ENCODE data around the gene WIPI1.
"Not testable (repeated sequence)": the region's sequence is repeated elsewhere in the genome, so short reads cannot be mapped to it uniquely, and the experiment has no call there.

Gene WIPI1

GRCh38 chr17:68385490-68386215 is 71.6 kb downstream of the WIPI1 start:
- Mint-ChIP-seq H3K9me3 (no peaks in the 10 kb centered on the region), H3K4me3 (no peak overlapping the region), H3K36me3 (ENCODE audit: low read depth) (no peaks in the 10 kb centered on the region), H3K27me3 (ENCODE audit: low read depth) (no peaks in the 10 kb centered on the region), H3K4me1 (ENCODE audit: low read depth) (peaks cover 22% of the 10 kb centered on the region), H3K27ac (no peak overlapping the region)
- DNase-seq (ENCODE audit: low spot score), result no peak

- Mint-ChIP-seq H3K27me3 (ENCODE audit: low read depth) (no peaks in the 10 kb centered on the region), H3K9me3 (no peaks in the 10 kb centered on the region), H3K4me1 (ENCODE audit: low read depth) (peaks cover 22% of the 10 kb centered on the region), H3K27ac (no peak overlapping the region), H3K36me3 (ENCODE audit: low read depth) (peaks cover 2% of the 10 kb centered on the region), H3K4me3 (no peak overlapping the region)
- DNase-seq (ENCODE audit: low spot score), result no peak
Measured at GRCh38 chr17:68384941-68385340, 72.4 kb downstream of the WIPI1 start.

DNA sequence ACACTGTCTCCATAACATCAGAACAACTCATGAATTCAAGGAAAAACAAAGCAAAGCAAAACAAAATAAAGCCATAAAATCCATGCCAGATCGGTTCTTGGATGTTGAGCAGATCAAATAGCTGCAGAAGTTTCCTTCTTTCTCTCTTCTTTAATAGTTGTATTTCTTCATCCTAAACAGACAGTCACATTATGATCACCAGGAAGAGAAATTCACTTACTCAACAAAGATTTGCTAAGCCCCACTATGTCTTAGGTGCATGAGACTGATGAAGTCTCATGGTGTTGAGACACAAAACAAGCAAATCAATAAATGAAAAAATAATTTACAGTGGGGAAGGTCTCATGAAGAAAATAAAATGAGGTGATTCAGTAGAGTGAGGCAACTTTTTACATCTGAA is 72.8 kb downstream of the WIPI1 start:
- Mint-ChIP-seq H3K4me3 (peak overlapping the region; percentile 5), H3K27ac (peak overlapping the region; percentile 6)

DNA sequence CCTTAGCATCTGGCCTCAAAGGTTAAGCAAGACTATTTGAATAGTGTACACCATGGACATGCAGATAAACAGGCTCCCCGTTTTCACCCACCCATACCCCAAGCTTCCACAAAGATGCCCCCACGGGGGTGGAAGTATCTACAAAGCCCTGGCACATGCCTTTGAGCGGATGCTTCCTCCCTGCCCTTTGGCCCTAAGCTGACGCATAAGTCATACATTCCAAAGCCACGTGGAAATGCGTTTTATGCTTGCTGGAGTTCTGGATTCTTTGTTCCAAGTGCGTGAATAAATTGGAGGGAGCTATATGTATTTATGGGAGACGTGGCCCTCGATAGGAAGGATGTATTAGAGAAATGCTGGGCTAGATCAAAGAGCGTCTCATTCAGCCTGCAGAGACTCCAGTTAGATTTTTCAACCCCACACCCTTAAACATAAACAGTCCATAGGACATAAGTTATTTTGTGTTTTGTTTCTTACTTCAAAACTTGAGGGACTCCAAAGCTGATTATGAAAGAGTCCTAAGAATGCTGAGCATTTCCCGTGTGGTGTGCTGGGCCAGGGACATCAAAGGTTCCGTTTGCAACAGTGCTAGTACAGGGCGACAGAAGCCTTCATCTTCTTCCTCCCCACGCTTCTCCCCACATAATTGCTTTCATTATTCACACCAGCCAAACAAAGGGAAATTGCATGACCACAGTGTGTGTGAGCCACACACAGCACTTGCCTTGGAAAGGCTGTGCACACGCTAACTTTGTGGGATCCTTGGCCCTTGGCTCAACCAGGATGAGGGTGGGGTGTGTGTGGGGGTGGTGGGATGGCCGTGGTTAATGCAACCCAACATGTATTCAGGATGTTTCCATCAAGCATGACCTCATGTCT is 73.6 kb downstream of the WIPI1 start:
- no peak for DNase-seq (ENCODE audit: low spot score)
- H3K27ac Mint-ChIP-seq, result peak overlapping the region; percentile 69
- peak overlapping the region; percentile 30 for H3K4me3 Mint-ChIP-seq
- H3K9me3 Mint-ChIP-seq, result no peaks in the 10 kb centered on the region
- peaks cover 22% of the 10 kb centered on the region for H3K4me1 Mint-ChIP-seq (ENCODE audit: low read depth)
- H3K36me3 Mint-ChIP-seq (ENCODE audit: low read depth), result peaks cover 5% of the 10 kb centered on the region
- no peaks in the 10 kb centered on the region for H3K27me3 Mint-ChIP-seq (ENCODE audit: low read depth)

More for the DNA sequence above, 72.8 kb downstream of the WIPI1 start:
- Mint-ChIP-seq H3K4me1 (ENCODE audit: low read depth) (peaks cover 22% of the 10 kb centered on the region), H3K9me3 (no peaks in the 10 kb centered on the region), H3K36me3 (ENCODE audit: low read depth) (peaks cover 5% of the 10 kb centered on the region), H3K27me3 (ENCODE audit: low read depth) (no peaks in the 10 kb centered on the region)
- DNase-seq (ENCODE audit: low spot score), result no peak

GRCh38 chr17:68383120-68383442 is 74.2 kb downstream of the WIPI1 start:
- Mint-ChIP-seq H3K4me1 (ENCODE audit: low read depth) (peaks cover 22% of the 10 kb centered on the region), H3K27me3 (ENCODE audit: low read depth) (no peaks in the 10 kb centered on the region), H3K36me3 (ENCODE audit: low read depth) (peaks cover 5% of the 10 kb centered on the region), H3K4me3 (no peak overlapping the region), H3K27ac (no peak overlapping the region), H3K9me3 (no peaks in the 10 kb centered on the region)
- DNase-seq (ENCODE audit: low spot score), result no peak

- Mint-ChIP-seq H3K4me1 (ENCODE audit: low read depth) (peaks cover 22% of the 10 kb centered on the region), H3K36me3 (ENCODE audit: low read depth) (peaks cover 5% of the 10 kb centered on the region), H3K9me3 (no peaks in the 10 kb centered on the region), H3K4me3 (no peak overlapping the region), H3K27me3 (ENCODE audit: low read depth) (no peaks in the 10 kb centered on the region), H3K27ac (no peak overlapping the region)
- DNase-seq (ENCODE audit: low spot score), result no peak
Measured at GRCh38 chr17:68382582-68383085, 74.7 kb downstream of the WIPI1 start.

DNA sequence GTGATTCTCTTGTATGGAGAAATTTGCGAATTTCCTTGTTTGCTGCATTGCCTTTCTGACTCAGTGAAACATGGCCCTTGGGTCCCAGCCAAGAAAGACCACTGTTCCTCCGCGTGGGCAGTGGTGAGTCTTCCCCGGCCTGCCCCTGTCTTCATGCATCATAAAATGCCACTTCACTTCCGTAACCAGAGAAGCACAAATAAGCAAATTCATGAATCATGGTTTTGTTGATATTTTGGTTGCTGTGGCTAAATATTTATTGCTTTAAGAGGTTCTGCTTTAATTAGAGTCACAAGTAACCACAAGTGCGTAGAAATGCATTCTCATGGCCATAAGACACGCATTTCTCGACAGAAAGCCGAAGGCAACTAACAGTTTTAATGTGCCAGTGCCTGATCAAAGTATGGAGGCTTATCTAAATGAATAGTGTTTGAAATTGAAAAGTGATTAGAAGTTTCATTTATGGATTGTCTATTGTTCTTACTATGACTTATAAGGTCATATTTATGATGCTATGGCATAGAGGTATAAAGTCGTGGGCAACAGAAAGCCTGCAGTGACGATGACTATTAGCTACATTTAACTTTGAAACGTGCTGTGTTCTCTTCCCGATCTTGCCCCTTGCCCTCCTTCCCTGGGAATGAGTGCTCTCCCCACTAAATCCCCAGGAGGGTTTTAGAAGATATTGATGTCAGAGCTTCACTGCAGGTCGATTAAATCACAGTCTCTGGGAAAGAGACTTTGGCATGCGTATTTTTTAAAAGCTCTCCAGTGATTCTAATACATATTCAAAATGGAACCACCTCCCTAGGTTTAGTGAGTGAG is 76.0 kb downstream of the WIPI1 start:
- H3K9me3 Mint-ChIP-seq, result no peaks in the 10 kb centered on the region
- H3K36me3 Mint-ChIP-seq (ENCODE audit: low read depth), result peaks cover 7% of the 10 kb centered on the region
- peaks cover 18% of the 10 kb centered on the region for H3K4me1 Mint-ChIP-seq (ENCODE audit: low read depth)
- H3K27me3 Mint-ChIP-seq (ENCODE audit: low read depth), result no peaks in the 10 kb centered on the region
- no peak for DNase-seq (ENCODE audit: low spot score)
- H3K27ac Mint-ChIP-seq, result no peak overlapping the region
- H3K4me3 Mint-ChIP-seq, result no peak overlapping the region

DNA sequence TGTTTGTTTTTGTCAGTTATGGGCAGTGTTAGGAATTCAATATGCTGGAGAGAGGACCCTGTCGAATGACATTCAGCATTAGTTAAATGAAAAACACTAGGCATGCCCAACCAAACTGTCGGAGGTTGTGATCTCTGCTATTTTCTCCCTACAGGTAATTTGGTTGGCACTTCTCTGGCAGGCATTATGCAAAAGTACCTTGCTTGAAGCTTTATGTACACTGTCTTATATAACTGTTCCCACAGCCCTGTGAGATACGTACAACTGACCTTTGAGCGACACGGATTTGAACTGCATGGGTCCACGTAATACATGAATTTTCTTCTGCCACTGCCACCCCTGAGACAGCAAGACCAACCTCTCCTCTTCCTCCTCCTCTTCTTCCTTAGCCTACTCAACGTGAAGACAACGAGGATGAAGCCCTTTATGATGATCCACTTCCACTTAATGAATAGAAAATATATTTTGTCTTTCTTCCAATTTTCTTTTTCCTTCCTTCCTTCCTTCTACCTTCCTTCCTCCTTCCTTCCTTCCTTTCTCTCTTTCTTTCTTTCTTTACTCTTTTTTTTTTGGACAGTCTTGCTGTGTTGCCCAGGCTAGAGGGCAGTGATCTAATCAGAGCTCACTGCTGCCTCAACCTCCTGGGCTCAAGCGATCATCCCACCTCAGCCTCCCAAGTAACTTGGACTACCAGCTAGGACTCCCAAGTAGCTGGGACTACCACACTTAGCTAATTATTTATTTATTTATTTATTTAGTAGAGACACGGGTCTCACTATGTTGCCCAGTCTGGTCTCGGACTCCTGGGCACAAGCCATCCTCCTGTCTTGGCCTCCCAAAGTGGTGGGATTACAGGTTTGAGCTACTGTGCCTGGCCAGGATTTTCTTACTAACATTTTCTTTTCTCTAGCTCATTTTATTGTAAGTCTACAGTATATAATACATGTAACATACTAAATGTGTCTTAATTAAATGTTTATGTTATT is 77.3 kb downstream of the WIPI1 start:
- Mint-ChIP-seq H3K4me1 (ENCODE audit: low read depth) (peaks cover 18% of the 10 kb centered on the region), H3K4me3 (no peak overlapping the region), H3K36me3 (ENCODE audit: low read depth) (peaks cover 7% of the 10 kb centered on the region), H3K9me3 (no peaks in the 10 kb centered on the region), H3K27ac (no peak overlapping the region), H3K27me3 (ENCODE audit: low read depth) (no peaks in the 10 kb centered on the region)
- DNase-seq (ENCODE audit: low spot score), result no peak

DNA sequence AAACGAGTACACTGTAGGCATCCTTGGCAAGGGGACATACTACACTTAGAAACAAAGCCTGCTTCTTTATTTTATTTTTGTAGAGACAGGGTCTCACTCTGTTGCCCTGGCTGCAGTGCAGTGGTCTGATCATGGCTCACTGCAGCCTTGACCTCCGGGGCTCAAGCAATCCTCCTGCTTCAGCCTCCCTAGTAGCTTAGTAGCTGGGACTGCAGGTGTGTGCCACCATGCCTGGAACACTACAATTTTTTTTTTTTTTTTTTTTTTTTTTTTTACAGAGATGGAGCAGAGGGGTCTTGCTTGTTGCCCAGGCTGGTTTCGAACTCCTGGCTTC is 78.2 kb downstream of the WIPI1 start:
- H3K27ac Mint-ChIP-seq, result no peak overlapping the region
- H3K36me3 Mint-ChIP-seq (ENCODE audit: low read depth), result peaks cover 7% of the 10 kb centered on the region
- DNase-seq (ENCODE audit: low spot score), result no peak
- H3K4me1 Mint-ChIP-seq (ENCODE audit: low read depth), result peaks cover 13% of the 10 kb centered on the region
- H3K27me3 Mint-ChIP-seq (ENCODE audit: low read depth), result no peaks in the 10 kb centered on the region
- H3K9me3 Mint-ChIP-seq, result no peaks in the 10 kb centered on the region
- H3K4me3 Mint-ChIP-seq, result no peak overlapping the region

- Mint-ChIP-seq H3K27ac (no peak overlapping the region), H3K9me3 (no peaks in the 10 kb centered on the region), H3K27me3 (ENCODE audit: low read depth) (no peaks in the 10 kb centered on the region), H3K4me1 (ENCODE audit: low read depth) (peaks cover 7% of the 10 kb centered on the region), H3K4me3 (no peak overlapping the region), H3K36me3 (ENCODE audit: low read depth) (peaks cover 7% of the 10 kb centered on the region)
- DNase-seq (ENCODE audit: low spot score), result no peak
Measured at GRCh38 chr17:68378268-68379176, 78.8 kb downstream of the WIPI1 start.

- no peak for DNase-seq (ENCODE audit: low spot score)
- peaks cover 7% of the 10 kb centered on the region for H3K36me3 Mint-ChIP-seq (ENCODE audit: low read depth)
- H3K27me3 Mint-ChIP-seq (ENCODE audit: low read depth), result no peaks in the 10 kb centered on the region
- H3K9me3 Mint-ChIP-seq, result no peaks in the 10 kb centered on the region
- H3K4me1 Mint-ChIP-seq (ENCODE audit: low read depth), result peaks cover 1% of the 10 kb centered on the region
- H3K27ac Mint-ChIP-seq, result no peak overlapping the region
- H3K4me3 Mint-ChIP-seq, result no peak overlapping the region
Measured at GRCh38 chr17:68377771-68378267, 79.5 kb downstream of the WIPI1 start.

GRCh38 chr17:68376178-68376577 is 81.1 kb downstream of the WIPI1 start:
- H3K36me3 Mint-ChIP-seq (ENCODE audit: low read depth), result peaks cover 15% of the 10 kb centered on the region
- not testable (repeated sequence) for H3K27ac Mint-ChIP-seq; H3K27me3 Mint-ChIP-seq (ENCODE audit: low read depth); H3K4me3 Mint-ChIP-seq; DNase-seq (ENCODE audit: low spot score); H3K4me1 Mint-ChIP-seq (ENCODE audit: low read depth); H3K9me3 Mint-ChIP-seq
